Stimulated activated CD8-positive, alpha-beta memory T cell treated with anti-CD3 and anti-CD28 coated beads, Interleukin-7, amount 100 ng/mL, for 24 hours (primary cell): Measurements from ENCODE around the gene MAP2K5.

Experiments
- DNase-seq: peaks from one replicate; pipeline ENCODE4 v3.0.0-alpha.2; 2020; ENCODE audit warnings: low read depth

MAP2K5 gene

GRCh38 chr15:67723294-67724024 lies 181.0 kb downstream of the MAP2K5 start:
- no peak for DNase-seq

GRCh38 chr15:67724691-67725375 lies 182.3 kb downstream of the MAP2K5 start:
- no peak for DNase-seq

- DNase-seq = no peak
These were observed 187.6 kb downstream of the MAP2K5 start for GRCh38 chr15:67730135-67730534.

- no peak for DNase-seq
These were observed 188.7 kb downstream of the MAP2K5 start for GRCh38 chr15:67731112-67731721.

- DNase-seq = no peak
These were observed 189.7 kb downstream of the MAP2K5 start for GRCh38 chr15:67732164-67732563.

GRCh38 chr15:67732671-67733374 lies 190.3 kb downstream of the MAP2K5 start:
- DNase-seq = no peak

GRCh38 chr15:67735896-67736295 lies 193.4 kb downstream of the MAP2K5 start:
- no peak for DNase-seq

- no peak for DNase-seq
These were observed 194.3 kb downstream of the MAP2K5 start for GRCh38 chr15:67736810-67737209.

GRCh38 chr15:67738056-67738455 lies 195.6 kb downstream of the MAP2K5 start:
- DNase-seq = no peak

GRCh38 chr15:67740405-67740804 lies 197.9 kb downstream of the MAP2K5 start:
- no peak for DNase-seq

- no peak for DNase-seq
These were observed 198.8 kb downstream of the MAP2K5 start for GRCh38 chr15:67741308-67741707.

- no peak for DNase-seq
These were observed 201.1 kb downstream of the MAP2K5 start for GRCh38 chr15:67743558-67743957.

GRCh38 chr15:67744331-67745072 lies 202.0 kb downstream of the MAP2K5 start:
- DNase-seq = no peak

GRCh38 chr15:67745073-67746006 lies 202.8 kb downstream of the MAP2K5 start:
- no peak for DNase-seq

- no peak for DNase-seq
These were observed 203.5 kb downstream of the MAP2K5 start for GRCh38 chr15:67746022-67746421.

GRCh38 chr15:67746450-67746849 lies 203.9 kb downstream of the MAP2K5 start:
- DNase-seq = no peak

- DNase-seq = no peak
These were observed 205.4 kb downstream of the MAP2K5 start for GRCh38 chr15:67747921-67748320.

GRCh38 chr15:67750371-67750770 lies 207.9 kb downstream of the MAP2K5 start:
- no peak for DNase-seq

- DNase-seq = no peak
These were observed 211.4 kb downstream of the MAP2K5 start for GRCh38 chr15:67753891-67754290.

GRCh38 chr15:67755264-67755663 lies 212.8 kb downstream of the MAP2K5 start:
- DNase-seq = no peak

- no peak for DNase-seq
These were observed 213.4 kb downstream of the MAP2K5 start for GRCh38 chr15:67755936-67756335.
